Panc1 (cell line): Measurements from ENCODE around the gene PDE6B.

Experiments
- CTCF ChIP-seq: fragments of 450-650 bp; IDR thresholded peaks from 2 replicates; pipeline ENCODE4 v1.5.1; 2017; ENCODE audit warnings: mild to moderate bottlenecking
- POLR2AphosphoS5 ChIP-seq: IDR thresholded peaks from 2 replicates; pipeline ENCODE4 v1.6.1; 2012; ENCODE audit warnings: mild to moderate bottlenecking, low read depth, low read length, moderate library complexity
- REST ChIP-seq, 2 experiments: IDR thresholded peaks; 2 replicates each; pipeline ENCODE4 v1.6.1; 2011 to 2012; ENCODE audit warnings: low read depth in 2 of 2, control low read depth in 1 of 2, low read length in 1 of 2, mild to moderate bottlenecking in 1 of 2, moderate library complexity in 1 of 2; ENCODE audit not compliant: insufficient read depth in 1 of 2
- SIN3A ChIP-seq: IDR thresholded peaks from 2 replicates; pipeline ENCODE4 v1.6.1; 2012; ENCODE audit warnings: low read depth, mild to moderate bottlenecking, low read length, moderate library complexity, borderline replicate concordance; ENCODE audit not compliant: insufficient read depth

- peak; percentile 87 for TF ChIP-seq CTCF
- no peak for TF ChIP-seq SIN3A
- 0 out of 4 replicates have a peak, but pooled peaks of 1 of the 2 experiments have one; percentile 40 for TF ChIP-seq REST (IDR thresholded peaks at IDR 0.05; ENCODE audit: insufficient read depth in 1 of 2, low read depth in 2 of 2, low read length in 1 of 2)
- no peak for TF ChIP-seq POLR2AphosphoS5
These were observed 22.8 kb upstream of the PDE6B start for GRCh38 chr4:602559-602942.
